PC-9 (cell line): Measurements from ENCODE around the gene PALMD.

ENCODE experiments used
- CTCF ChIP-seq: fragments of 200-600 bp; sonication (generic); conservative IDR thresholded peaks from 2 replicates; pipeline ENCODE4 v1.6.1; 2017; ENCODE audit warnings: mixed run types, antibody characterized with exemption, mild to moderate bottlenecking, moderate library complexity
- EZH2 ChIP-seq: fragments of 200-600 bp; sonication (generic); IDR thresholded peaks from 2 replicates; pipeline ENCODE4 v1.8.0; 2017; ENCODE audit warnings: antibody characterized with exemption, low read depth

- TF ChIP-seq CTCF (no peak), EZH2 (no peak)
Measured at GRCh38 chr1:99696616-99697015, 50.7 kb downstream of the PALMD start.
